HepG2 (cell line): ENCODE measurements around the gene DRC7.

ENCODE experiments used
- CTCF ChIP-seq: sonication (generic); formaldehyde crosslinking; IDR thresholded peaks from 2 replicates; pipeline ENCODE4 v1.5.0; 2020; ENCODE audit warnings: mild to moderate bottlenecking, missing genetic modification reagents, moderate library complexity
- EP300 ChIP-seq, 3 experiments: sonication (generic) in 1 of 3; formaldehyde crosslinking in 1 of 3; IDR thresholded peaks; 2 replicates each; pipeline versions ENCODE4 v1.5.1 to v1.6.1; 2011 to 2020; ENCODE audit warnings: low read depth in 2 of 3, low read length in 2 of 3, borderline replicate concordance in 1 of 3, improper control_type of control experiment in 1 of 3, mild to moderate bottlenecking in 1 of 3, missing genetic modification reagents in 1 of 3, moderate library complexity in 1 of 3
- FOXK2 ChIP-seq: fragments of 450-650 bp; IDR thresholded peaks from 2 replicates; pipeline ENCODE4 v1.6.1; 2016
- JUND ChIP-seq: sonication (generic); formaldehyde crosslinking; IDR thresholded peaks from 2 replicates; pipeline ENCODE4 v1.8.0; 2022; ENCODE audit warnings: mild to moderate bottlenecking, missing genetic modification reagents
- NCOA5 ChIP-seq: sonication (generic); formaldehyde crosslinking; IDR thresholded peaks from 2 replicates; pipeline ENCODE4 v1.4.0; 2020; ENCODE audit warnings: missing genetic modification reagents
- POLR2A ChIP-seq, 2 experiments: IDR thresholded peaks; 2 replicates each; pipeline ENCODE4 v1.6.1; 2011; ENCODE audit warnings: low read depth in 2 of 2, low read length in 2 of 2, mild to moderate bottlenecking in 1 of 2, moderate library complexity in 1 of 2; ENCODE audit not compliant: insufficient read depth in 1 of 2
- POLR2AphosphoS5 ChIP-seq: IDR thresholded peaks from 2 replicates; pipeline ENCODE4 v1.6.1; 2012; ENCODE audit warnings: low read depth, low read length
- SRSF1 ChIP-seq: fragments of 200-400 bp; formaldehyde crosslinking; optimal IDR thresholded peaks from 2 replicates; pipeline ENCODE3; 2017; ENCODE audit warnings: mild to moderate bottlenecking, low read depth, low read length, moderate library complexity
- ZBTB33 ChIP-seq: sonication (generic); formaldehyde crosslinking; IDR thresholded peaks from 2 replicates; pipeline ENCODE4 v1.4.0; 2020; ENCODE audit warnings: missing genetic modification reagents
- ZEB1 ChIP-seq: IDR thresholded peaks from 2 replicates; pipeline ENCODE4 v1.6.1; 2012; ENCODE audit warnings: mild to moderate bottlenecking, low read depth, inconsistent platforms; ENCODE audit not compliant: insufficient replicate concordance
- ZNF143 ChIP-seq: sonication (generic); formaldehyde crosslinking; IDR thresholded peaks from 2 replicates; pipeline ENCODE4 v1.4.0; 2020; ENCODE audit warnings: missing genetic modification reagents
- ZNF441 ChIP-seq: sonication (generic); formaldehyde crosslinking; IDR thresholded peaks from 2 replicates; pipeline ENCODE4 v1.7.0; 2021; ENCODE audit warnings: missing genetic modification reagents, borderline replicate concordance
- ZSCAN31 ChIP-seq: sonication (generic); formaldehyde crosslinking; IDR thresholded peaks from 2 replicates; pipeline ENCODE4 v1.5.0; 2020; ENCODE audit warnings: low read depth, mild to moderate bottlenecking, missing genetic modification reagents
- TF ChIP-seq, protein P1 (sequence below): sonication (generic); formaldehyde crosslinking; IDR thresholded peaks from 2 replicates; pipeline ENCODE4 v1.5.1; 2020; ENCODE audit warnings: mild to moderate bottlenecking, missing genetic modification reagents, moderate library complexity

DNA sequence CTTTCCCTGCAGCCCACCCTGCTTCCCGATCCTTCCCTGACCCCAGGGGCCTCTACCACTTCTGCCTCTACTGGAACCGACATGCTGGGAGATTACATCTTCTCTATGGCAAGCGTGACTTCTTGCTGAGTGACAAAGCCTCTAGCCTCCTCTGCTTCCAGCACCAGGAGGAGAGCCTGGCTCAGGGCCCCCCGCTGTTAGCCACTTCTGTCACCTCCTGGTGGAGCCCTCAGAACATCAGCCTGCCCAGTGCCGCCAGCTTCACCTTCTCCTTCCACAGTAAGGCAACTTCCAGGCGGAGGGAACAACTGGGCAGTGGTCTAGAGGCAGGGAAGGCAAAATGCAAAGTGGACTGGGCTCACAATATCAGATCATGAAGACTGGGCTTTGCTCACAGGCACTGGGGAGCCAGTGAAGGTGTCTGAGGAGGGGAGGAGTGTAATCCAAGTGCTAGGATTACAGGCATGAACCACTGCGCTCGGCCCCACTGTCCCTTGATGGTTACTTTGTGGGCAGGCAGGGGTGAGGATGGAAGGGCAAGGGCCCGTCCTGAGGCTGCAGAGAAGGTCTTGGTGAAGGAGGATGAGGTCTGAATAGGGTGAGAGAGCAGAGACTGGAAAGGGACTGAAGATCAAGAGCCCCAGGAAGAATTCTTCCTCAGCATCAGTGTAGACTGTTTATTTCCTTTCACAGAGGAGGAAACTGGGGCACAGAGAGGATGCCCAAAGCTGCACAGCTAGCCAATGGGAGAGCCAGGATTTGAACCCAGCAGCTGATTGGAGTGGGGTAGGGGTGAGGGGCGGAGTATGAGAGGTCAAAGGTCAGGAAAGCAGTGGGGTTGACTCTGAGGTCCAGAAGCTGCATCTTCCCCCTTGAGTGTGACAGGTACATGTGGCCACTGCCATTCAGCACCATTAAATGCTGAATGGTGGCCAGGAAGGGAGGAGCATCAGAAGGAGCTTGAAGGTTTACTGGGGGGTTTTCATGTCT lies 43.0 kb upstream of the DRC7 start:
- TF ChIP-seq SRSF1 (no peak), ZNF143 (CRISPR knock-in tag) (no peak), ZEB1 (no peak), POLR2AphosphoS5 (no peak), FOXK2 (no peak), ZSCAN31 (CRISPR knock-in tag) (no peak), POLR2A (IDR thresholded peaks at IDR 0.05; ENCODE audit: insufficient read depth in 1 of 2, low read depth in 2 of 2, low read length in 2 of 2) (no peak), EP300 (IDR thresholded peaks at IDR 0.05; ENCODE audit: low read depth in 2 of 2, low read length in 2 of 2) (no peak), EP300 (CRISPR knock-in tag; IDR thresholded peaks at IDR 0.05; ENCODE audit: borderline replicate concordance) (no peak), NCOA5 (CRISPR knock-in tag) (no peak), ZBTB33 (CRISPR knock-in tag) (peak; percentile 80), CTCF (CRISPR knock-in tag) (peak; percentile 77), JUND (no peak), ZNF441 (no peak)
- TF ChIP-seq, protein P1, sequence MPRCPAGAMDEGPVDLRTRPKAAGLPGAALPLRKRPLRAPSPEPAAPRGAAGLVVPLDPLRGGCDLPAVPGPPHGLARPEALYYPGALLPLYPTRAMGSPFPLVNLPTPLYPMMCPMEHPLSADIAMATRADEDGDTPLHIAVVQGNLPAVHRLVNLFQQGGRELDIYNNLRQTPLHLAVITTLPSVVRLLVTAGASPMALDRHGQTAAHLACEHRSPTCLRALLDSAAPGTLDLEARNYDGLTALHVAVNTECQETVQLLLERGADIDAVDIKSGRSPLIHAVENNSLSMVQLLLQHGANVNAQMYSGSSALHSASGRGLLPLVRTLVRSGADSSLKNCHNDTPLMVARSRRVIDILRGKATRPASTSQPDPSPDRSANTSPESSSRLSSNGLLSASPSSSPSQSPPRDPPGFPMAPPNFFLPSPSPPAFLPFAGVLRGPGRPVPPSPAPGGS (CRISPR knock-in tag), result no peak
